Thyroid gland (tissue), 4 donors: Measurements from ENCODE around the gene POU6F2. TPM values are rescaled to one million over a fixed set of nuclear protein-coding genes. Genes with fewer than 3 reads are reported as not detected.
A peak's percentile ranks its signal among the peaks of the same experiment; 100 is the strongest.

ENCODE experiments used
- DNase-seq, 2 donors: peaks; one replicate each; pipeline ENCODE4 v3.0.0-alpha.2; 2019
- H3K27ac ChIP-seq, 3 donors: fragments of 200-600 bp; sonication (generic); 1 replicate in 2 of 3; 2 replicates in 1 of 3; pipeline ENCODE4 v1.5.1; 2016 to 2019; ENCODE audit warnings: mild to moderate bottlenecking in 1 of 3, moderate library complexity in 1 of 3
- H3K27me3 ChIP-seq: fragments of 200-600 bp; sonication (generic); one replicate; pipeline ENCODE4 v1.5.1; 2019
- H3K36me3 ChIP-seq, 2 donors: fragments of 200-600 bp; sonication (generic); one replicate each; pipeline ENCODE4 v1.5.1; 2016 to 2019
- H3K4me1 ChIP-seq, 2 donors: fragments of 200-600 bp; sonication (generic); one replicate each; pipeline ENCODE4 v1.5.1; 2017 to 2019
- H3K4me3 ChIP-seq, 3 donors: fragments of 200-600 bp; sonication (generic); replicated peaks in 1 of 3; 1 replicate in 2 of 3; 2 replicates in 1 of 3; pipeline ENCODE4 v1.5.1; 2016; ENCODE audit warnings: mild to moderate bottlenecking in 1 of 3
- H3K9me3 ChIP-seq: fragments of 200-600 bp; sonication (generic); one replicate; pipeline ENCODE4 v1.5.1; 2017
- POLR2A ChIP-seq, 2 donors: fragments of 450-650 bp; IDR thresholded peaks; one replicate each; pipeline ENCODE4 v1.6.1; 2017; ENCODE audit warnings: antibody characterized with exemption in 2 of 2, mild to moderate bottlenecking in 2 of 2, moderate library complexity in 1 of 2
- WGBS, 2 donors: methylation state at CpG; one replicate each; pipeline ENCODE4 v1.1.5; 2017; 5-methylcytosine and 5-hydroxymethylcytosine counted together
- intact Hi-C: fragments of 100-400 bp; cut with DNase I; formaldehyde crosslinking; loops from one replicate; pipeline ENCODE4 v1.15.1; 2023
- total RNA-seq, 4 donors: library from RNA; depleted of rRNA; stranded (reverse); fragments of >200 nt; gene quantifications; one replicate each; pipeline ENCODE4 v1.2.3, GENCODE V29; 2016
- TF ChIP-seq, protein P1 (sequence below), 6 experiments: fragments of 200-600 bp in 3 of 6; fragments of 450-650 bp in 3 of 6; sonication (generic) in 3 of 6; IDR thresholded peaks; one replicate each; pipeline ENCODE4 v1.5.1; 2016 to 2019; ENCODE audit warnings: antibody characterized with exemption in 6 of 6, mild to moderate bottlenecking in 2 of 6, inconsistent platforms in 1 of 6, moderate library complexity in 1 of 6

Gene POU6F2
- total RNA-seq, 4 donors from 2014 or later, result 0.33 TPM; not detected in 3

DNA sequence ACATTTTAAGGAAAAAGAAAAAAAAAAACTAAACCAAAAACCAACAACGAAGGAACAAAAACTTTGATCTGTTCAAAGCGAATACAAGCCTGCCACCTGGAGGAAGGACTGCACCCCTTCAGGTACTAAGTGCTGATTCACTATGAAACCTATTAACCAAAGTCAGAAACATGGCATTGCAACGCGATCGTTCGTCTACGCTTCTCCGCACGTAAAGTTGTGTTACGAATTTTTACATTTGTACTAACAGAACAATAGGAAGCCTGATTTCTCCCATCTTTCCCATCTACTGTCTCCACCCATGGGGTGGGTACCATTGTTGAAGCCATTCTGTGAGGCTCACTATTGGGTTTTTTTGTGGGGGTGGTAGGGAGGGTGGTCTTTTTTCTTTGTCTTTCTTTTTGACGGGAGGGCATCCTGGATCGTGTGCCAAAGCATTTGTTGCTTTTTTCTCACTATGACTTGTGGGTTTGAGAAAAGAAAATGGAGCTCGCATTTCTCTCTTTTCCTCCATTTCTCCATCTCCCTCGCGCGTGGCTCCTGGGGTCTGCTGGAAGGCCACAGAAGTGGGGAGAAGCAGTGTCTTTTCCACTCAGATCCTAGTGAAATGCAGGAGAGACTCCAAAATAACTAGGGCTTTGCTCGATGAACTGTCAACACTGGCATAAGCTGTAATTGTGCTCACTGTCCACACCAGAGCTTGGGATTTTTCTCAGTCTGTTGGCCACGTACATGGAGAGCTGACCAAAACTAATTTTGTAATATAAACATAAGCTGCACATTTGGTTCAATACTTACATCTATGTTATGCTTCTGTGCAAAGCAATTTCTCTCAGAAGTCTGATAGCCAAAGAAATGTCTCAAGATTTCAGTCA is 487.6 kb downstream of the POU6F2 start:
- Histone ChIP-seq H3K36me3 (no peaks in the 10 kb centered on the region), H3K27me3 (no peaks in the 10 kb centered on the region), H3K4me1 (no peaks in the 10 kb centered on the region), H3K27ac (no peak overlapping the region), H3K9me3 (no peaks in the 10 kb centered on the region), H3K4me3 (no peak overlapping the region)
- peak; percentile 59 to 65 for DNase-seq
- WGBS, 2 donors, result 35 to 38% methylated on average over 18 of the region's 18 CpGs
- TF ChIP-seq, protein P1, sequence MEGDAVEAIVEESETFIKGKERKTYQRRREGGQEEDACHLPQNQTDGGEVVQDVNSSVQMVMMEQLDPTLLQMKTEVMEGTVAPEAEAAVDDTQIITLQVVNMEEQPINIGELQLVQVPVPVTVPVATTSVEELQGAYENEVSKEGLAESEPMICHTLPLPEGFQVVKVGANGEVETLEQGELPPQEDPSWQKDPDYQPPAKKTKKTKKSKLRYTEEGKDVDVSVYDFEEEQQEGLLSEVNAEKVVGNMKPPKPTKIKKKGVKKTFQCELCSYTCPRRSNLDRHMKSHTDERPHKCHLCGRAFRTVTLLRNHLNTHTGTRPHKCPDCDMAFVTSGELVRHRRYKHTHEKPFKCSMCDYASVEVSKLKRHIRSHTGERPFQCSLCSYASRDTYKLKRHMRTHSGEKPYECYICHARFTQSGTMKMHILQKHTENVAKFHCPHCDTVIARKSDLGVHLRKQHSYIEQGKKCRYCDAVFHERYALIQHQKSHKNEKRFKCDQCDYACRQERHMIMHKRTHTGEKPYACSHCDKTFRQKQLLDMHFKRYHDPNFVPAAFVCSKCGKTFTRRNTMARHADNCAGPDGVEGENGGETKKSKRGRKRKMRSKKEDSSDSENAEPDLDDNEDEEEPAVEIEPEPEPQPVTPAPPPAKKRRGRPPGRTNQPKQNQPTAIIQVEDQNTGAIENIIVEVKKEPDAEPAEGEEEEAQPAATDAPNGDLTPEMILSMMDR (IDR thresholded peaks at IDR 0.05), result peak in 5 of 6 experiments; percentile 30 to 95 (median 72)
- TF ChIP-seq POLR2A (IDR thresholded peaks at IDR 0.05), result no peak
- intact Hi-C loops, result no loop called here

DNA sequence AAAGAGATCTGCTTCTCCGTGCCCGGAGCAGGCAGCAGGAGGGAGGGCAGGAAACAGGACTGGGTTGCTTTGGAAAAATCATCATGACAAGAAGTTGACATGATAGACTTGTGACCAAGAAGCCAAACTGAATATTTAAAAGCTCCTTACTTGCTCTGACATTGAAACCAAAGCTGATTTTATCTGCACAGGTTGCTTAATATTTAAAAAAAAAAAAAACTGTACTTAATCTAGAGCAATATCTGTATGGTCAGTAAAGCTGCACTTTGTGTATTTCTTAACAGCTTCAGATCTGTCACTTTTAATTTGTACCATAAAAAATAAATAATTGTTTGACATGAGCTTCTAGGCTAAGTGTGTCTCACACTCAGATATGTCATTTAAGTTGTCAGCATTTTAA is 490.6 kb downstream of the POU6F2 start:
- Histone ChIP-seq H3K9me3 (no peaks in the 10 kb centered on the region), H3K27ac (no peak overlapping the region), H3K4me3 (no peak overlapping the region), H3K4me1 (no peaks in the 10 kb centered on the region), H3K36me3 (no peaks in the 10 kb centered on the region), H3K27me3 (no peaks in the 10 kb centered on the region)
- TF ChIP-seq POLR2A (IDR thresholded peaks at IDR 0.05), result no peak
- TF ChIP-seq, protein P1 (IDR thresholded peaks at IDR 0.05), result no peak
- WGBS, 2 donors, result 57 to 66% methylated on average over 2 of the region's 2 CpGs
- intact Hi-C loops, result no loop called here
- DNase-seq, result no peak

DNA sequence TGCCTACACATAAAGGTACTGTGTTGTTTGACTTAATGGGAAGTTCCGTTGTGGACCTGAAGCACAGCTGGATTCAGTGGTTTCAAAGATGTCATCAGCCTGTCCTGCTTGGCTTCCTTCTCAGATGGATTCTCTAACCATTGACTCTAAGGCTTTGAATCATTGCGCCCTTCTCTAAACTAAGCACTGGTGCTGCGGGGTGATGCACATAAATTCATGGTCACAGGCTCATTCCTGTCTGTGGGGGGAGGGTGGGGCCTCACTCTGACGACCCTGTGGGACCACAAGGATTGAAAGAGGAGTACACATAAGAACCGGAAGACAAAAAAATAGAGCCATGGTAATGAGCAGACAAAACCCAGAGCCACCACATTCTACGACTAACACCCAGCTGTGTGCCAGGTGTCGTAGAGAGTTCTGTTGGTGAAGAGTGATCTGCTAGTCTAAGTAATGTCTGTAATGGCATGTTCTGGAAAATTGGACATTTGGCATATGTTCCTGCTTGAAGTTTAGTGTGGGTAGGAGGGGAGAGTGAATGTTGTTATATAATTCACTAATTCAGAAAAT is 491.2 kb downstream of the POU6F2 start:
- Histone ChIP-seq H3K27me3 (no peaks in the 10 kb centered on the region), H3K9me3 (no peaks in the 10 kb centered on the region), H3K36me3 (no peaks in the 10 kb centered on the region), H3K27ac (no peak overlapping the region), H3K4me1 (no peaks in the 10 kb centered on the region), H3K4me3 (no peak overlapping the region)
- 83 to 89% methylated on average over 7 of the region's 7 CpGs for WGBS, 2 donors
- TF ChIP-seq, protein P1 (IDR thresholded peaks at IDR 0.05), result no peak
- TF ChIP-seq POLR2A (IDR thresholded peaks at IDR 0.05), result no peak
- intact Hi-C loops, result no loop called here
- DNase-seq, result no peak

DNA sequence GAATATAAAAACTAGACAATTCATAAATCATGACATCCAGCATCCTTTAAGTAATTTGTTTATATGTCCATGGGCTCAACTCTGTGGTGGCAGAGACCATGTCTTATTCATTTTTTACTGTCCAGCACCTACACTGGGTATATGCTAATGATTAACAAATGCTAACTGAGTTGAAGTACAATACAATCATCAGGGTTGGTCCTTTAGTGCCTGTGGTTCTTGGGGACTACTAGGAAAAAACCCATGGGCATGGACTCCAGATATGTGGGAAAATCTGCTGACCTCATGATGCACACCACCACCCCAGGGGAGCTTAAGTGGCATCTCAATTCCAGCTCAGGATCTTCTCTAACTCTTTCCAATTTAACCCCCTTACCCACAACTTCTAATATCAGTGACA is 503.2 kb downstream of the POU6F2 start:
- no peaks in the 10 kb centered on the region for H3K4me1 ChIP-seq
- H3K27ac ChIP-seq, result no peak overlapping the region
- no peak overlapping the region for H3K4me3 ChIP-seq
- intact Hi-C loops, result no loop called here
- no peaks in the 10 kb centered on the region for H3K27me3 ChIP-seq
- H3K36me3 ChIP-seq, result no peaks in the 10 kb centered on the region
- no peak for DNase-seq
- no peak for TF ChIP-seq POLR2A (IDR thresholded peaks at IDR 0.05)
- TF ChIP-seq, protein P1 (IDR thresholded peaks at IDR 0.05), result no peak
- H3K9me3 ChIP-seq, result no peaks in the 10 kb centered on the region
